Measurements from ENCODE around the gene RPL35. TPM values are rescaled to one million over a fixed set of nuclear protein-coding genes. Genes with fewer than 3 reads are reported as not detected.

The RPL35 gene
- total RNA-seq, 1 donor: 2,254 TPM

Other genes starting within 250 kb of the RPL35 start
- 0.42 TPM for gene NR6A1, start 90.6 kb downstream of the RPL35 start, total RNA-seq
- gene OLFML2A, start 84.8 kb downstream of the RPL35 start, total RNA-seq: 0.31 TPM
- not detected for gene WDR38, start 8.5 kb downstream of the RPL35 start, total RNA-seq
- gene ARPC5L, start 173 bp upstream of the RPL35 start, total RNA-seq: 29.3 TPM
- gene GOLGA1, start 79.1 kb upstream of the RPL35 start, total RNA-seq: 8.5 TPM